ENCODE data around the gene SLC30A2.

Gene SLC30A2

GRCh38 chr1:26025060-26025459, 20.9 kb downstream of the SLC30A2 start:
- DNase-seq (ENCODE audit: insufficient read length, low spot score) (no peak), FAIRE-seq (no peak)

- FAIRE-seq: no peak
- DNase-seq (ENCODE audit: insufficient read length, low spot score): no peak
Measured at GRCh38 chr1:26023826-26024225, 22.1 kb downstream of the SLC30A2 start.

GRCh38 chr1:26023009-26023408, 22.9 kb downstream of the SLC30A2 start:
- DNase-seq (ENCODE audit: insufficient read length, low spot score) (no peak), FAIRE-seq (no peak)

GRCh38 chr1:26022404-26022779, 23.5 kb downstream of the SLC30A2 start:
- FAIRE-seq (no peak), DNase-seq (ENCODE audit: insufficient read length, low spot score) (no peak)

- no peak for FAIRE-seq
- no peak for DNase-seq (ENCODE audit: insufficient read length, low spot score)
Measured at GRCh38 chr1:26021647-26022403, 24.1 kb downstream of the SLC30A2 start, which contains the start of gene EXTL1. Gene EXTL1, plus strand, starts transcription at chr1:26021775. Its CDS starts 872 bp downstream, at chr1:26022647.

GRCh38 chr1:26020941-26021646, 24.8 kb downstream of the SLC30A2 start:
- FAIRE-seq (no peak), DNase-seq (ENCODE audit: insufficient read length, low spot score) (no peak)

- DNase-seq (ENCODE audit: insufficient read length, low spot score) (no peak), FAIRE-seq (no peak)
Measured at GRCh38 chr1:26020330-26020768, 25.6 kb downstream of the SLC30A2 start.

GRCh38 chr1:26019641-26020315, 26.1 kb downstream of the SLC30A2 start:
- FAIRE-seq (no peak), DNase-seq (ENCODE audit: insufficient read length, low spot score) (no peak)

- DNase-seq (ENCODE audit: insufficient read length, low spot score): no peak
- no peak for FAIRE-seq
Measured at GRCh38 chr1:26017606-26018005, 28.3 kb downstream of the SLC30A2 start.

GRCh38 chr1:26016953-26017545, 28.9 kb downstream of the SLC30A2 start:
- FAIRE-seq (no peak), DNase-seq (ENCODE audit: insufficient read length, low spot score) (no peak)

GRCh38 chr1:26016258-26016952, 29.5 kb downstream of the SLC30A2 start:
- DNase-seq (ENCODE audit: insufficient read length, low spot score) (no peak), FAIRE-seq (no peak)

- DNase-seq (ENCODE audit: insufficient read length, low spot score) (no peak), FAIRE-seq (no peak)
Measured at GRCh38 chr1:26015358-26015757, 30.6 kb downstream of the SLC30A2 start.

GRCh38 chr1:26014179-26014578, 31.7 kb downstream of the SLC30A2 start:
- DNase-seq (ENCODE audit: insufficient read length, low spot score) (no peak), FAIRE-seq (no peak)

- FAIRE-seq: no peak
- no peak for DNase-seq (ENCODE audit: insufficient read length, low spot score)
Measured at GRCh38 chr1:26012864-26013263, 33.1 kb downstream of the SLC30A2 start.

GRCh38 chr1:26010825-26011224, 35.1 kb downstream of the SLC30A2 start:
- no peak for FAIRE-seq
- no peak for DNase-seq (ENCODE audit: insufficient read length, low spot score)

- DNase-seq (ENCODE audit: insufficient read length, low spot score) (no peak), FAIRE-seq (no peak)
Measured at GRCh38 chr1:26009796-26010447, 36.0 kb downstream of the SLC30A2 start.

- DNase-seq (ENCODE audit: insufficient read length, low spot score) (no peak), FAIRE-seq (no peak)
Measured at GRCh38 chr1:26006710-26007109, 39.2 kb downstream of the SLC30A2 start.

GRCh38 chr1:26005434-26006105, 40.3 kb downstream of the SLC30A2 start:
- no peak for DNase-seq (ENCODE audit: insufficient read length, low spot score)
- no peak for FAIRE-seq

GRCh38 chr1:26003756-26004155, 42.2 kb downstream of the SLC30A2 start:
- FAIRE-seq (no peak), DNase-seq (ENCODE audit: insufficient read length, low spot score) (no peak)

GRCh38 chr1:26003262-26003661, 42.7 kb downstream of the SLC30A2 start:
- DNase-seq (ENCODE audit: insufficient read length, low spot score) (no peak), FAIRE-seq (no peak)
